ENCODE data around the gene KIF5B.

KIF5B gene

GRCh38 chr10:32004161-32004591 is 52.0 kb downstream of the KIF5B start:
- Histone ChIP-seq H3K9me3 (ENCODE audit: low read length) (no peaks in the 10 kb centered on the region), H3K9ac (ENCODE audit: low read length) (no peak overlapping the region), H4K20me1 (ENCODE audit: insufficient read depth, low read length) (no peaks in the 10 kb centered on the region), H3K9me2 (ENCODE audit: low read depth, low read length) (no peaks in the 10 kb centered on the region), H3K4me3 (ENCODE audit: low read depth, low read length, poor library complexity, severe bottlenecking) (no peak overlapping the region), H3K27me3 (ENCODE audit: insufficient read depth, low read length) (no peaks in the 10 kb centered on the region), H3K79me2 (ENCODE audit: insufficient read depth, low read length) (no peaks in the 10 kb centered on the region), H3K4me1 (ENCODE audit: insufficient read depth, low read length, severe bottlenecking) (no peaks in the 10 kb centered on the region), H3K4me2 (ENCODE audit: low read length) (no peak overlapping the region), H2AFZ (ENCODE audit: low read length) (no peak overlapping the region), H3K27ac (ENCODE audit: low read depth, low read length, poor library complexity, severe bottlenecking) (no peak overlapping the region), H3F3A (ENCODE audit: insufficient read depth, low read length) (no peaks in the 10 kb centered on the region), H3K36me3 (ENCODE audit: insufficient read depth, low read length) (peaks cover 6% of the 10 kb centered on the region; the same call in 1 of the 2 replicates)
- no peak for TF ChIP-seq EZH2 (IDR thresholded peaks at IDR 0.05; ENCODE audit: borderline replicate concordance, low read length)
- TF ChIP-seq, protein P1, sequence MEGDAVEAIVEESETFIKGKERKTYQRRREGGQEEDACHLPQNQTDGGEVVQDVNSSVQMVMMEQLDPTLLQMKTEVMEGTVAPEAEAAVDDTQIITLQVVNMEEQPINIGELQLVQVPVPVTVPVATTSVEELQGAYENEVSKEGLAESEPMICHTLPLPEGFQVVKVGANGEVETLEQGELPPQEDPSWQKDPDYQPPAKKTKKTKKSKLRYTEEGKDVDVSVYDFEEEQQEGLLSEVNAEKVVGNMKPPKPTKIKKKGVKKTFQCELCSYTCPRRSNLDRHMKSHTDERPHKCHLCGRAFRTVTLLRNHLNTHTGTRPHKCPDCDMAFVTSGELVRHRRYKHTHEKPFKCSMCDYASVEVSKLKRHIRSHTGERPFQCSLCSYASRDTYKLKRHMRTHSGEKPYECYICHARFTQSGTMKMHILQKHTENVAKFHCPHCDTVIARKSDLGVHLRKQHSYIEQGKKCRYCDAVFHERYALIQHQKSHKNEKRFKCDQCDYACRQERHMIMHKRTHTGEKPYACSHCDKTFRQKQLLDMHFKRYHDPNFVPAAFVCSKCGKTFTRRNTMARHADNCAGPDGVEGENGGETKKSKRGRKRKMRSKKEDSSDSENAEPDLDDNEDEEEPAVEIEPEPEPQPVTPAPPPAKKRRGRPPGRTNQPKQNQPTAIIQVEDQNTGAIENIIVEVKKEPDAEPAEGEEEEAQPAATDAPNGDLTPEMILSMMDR (IDR thresholded peaks at IDR 0.05; ENCODE audit: low read length), result no peak

DNA sequence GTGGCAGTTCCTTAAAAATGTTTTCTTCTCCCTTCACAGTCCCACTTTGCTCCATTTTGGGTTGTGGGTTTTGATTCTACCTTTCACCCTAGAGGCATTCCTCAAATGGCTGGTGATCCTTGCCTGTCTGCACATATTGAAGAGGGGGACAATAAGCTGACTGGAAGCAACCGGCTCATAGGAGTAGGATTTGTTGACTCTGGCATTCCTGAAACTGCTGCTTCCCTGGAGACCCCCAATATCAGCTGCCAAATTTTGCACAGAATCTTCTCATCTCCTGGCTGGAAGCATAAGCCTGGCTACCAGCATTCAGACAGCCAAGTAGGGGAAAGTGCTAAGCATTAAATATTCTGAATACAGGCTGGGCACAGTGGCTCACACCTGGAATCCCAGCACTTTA is 53.7 kb downstream of the KIF5B start:
- Histone ChIP-seq H3K9me3 (ENCODE audit: low read length) (no peaks in the 10 kb centered on the region), H3K4me2 (ENCODE audit: low read length) (no peak overlapping the region), H2AFZ (ENCODE audit: low read length) (no peak overlapping the region), H3K27me3 (ENCODE audit: insufficient read depth, low read length) (no peaks in the 10 kb centered on the region), H3F3A (ENCODE audit: insufficient read depth, low read length) (no peaks in the 10 kb centered on the region), H4K20me1 (ENCODE audit: insufficient read depth, low read length) (no peaks in the 10 kb centered on the region), H3K4me1 (ENCODE audit: insufficient read depth, low read length, severe bottlenecking) (no peaks in the 10 kb centered on the region), H3K79me2 (ENCODE audit: insufficient read depth, low read length) (no peaks in the 10 kb centered on the region), H3K36me3 (ENCODE audit: insufficient read depth, low read length) (no peaks in the 10 kb centered on the region), H3K4me3 (ENCODE audit: low read depth, low read length, poor library complexity, severe bottlenecking) (no peak overlapping the region), H3K27ac (ENCODE audit: low read depth, low read length, poor library complexity, severe bottlenecking) (no peak overlapping the region), H3K9me2 (ENCODE audit: low read depth, low read length) (no peaks in the 10 kb centered on the region), H3K9ac (ENCODE audit: low read length) (no peak overlapping the region)
- TF ChIP-seq, protein P1 (IDR thresholded peaks at IDR 0.05; ENCODE audit: low read length), result no peak
- TF ChIP-seq EZH2 (IDR thresholded peaks at IDR 0.05; ENCODE audit: borderline replicate concordance, low read length), result no peak

GRCh38 chr10:32000937-32001336 is 55.3 kb downstream of the KIF5B start:
- H3K9ac ChIP-seq (ENCODE audit: low read length), result no peak overlapping the region
- H3K27me3 ChIP-seq (ENCODE audit: insufficient read depth, low read length), result no peaks in the 10 kb centered on the region
- H3K9me2 ChIP-seq (ENCODE audit: low read depth, low read length), result no peaks in the 10 kb centered on the region
- H2AFZ ChIP-seq (ENCODE audit: low read length), result no peak overlapping the region
- no peaks in the 10 kb centered on the region for H3K36me3 ChIP-seq (ENCODE audit: insufficient read depth, low read length)
- H3K4me3 ChIP-seq (ENCODE audit: low read depth, low read length, poor library complexity, severe bottlenecking), result no peak overlapping the region
- H3K79me2 ChIP-seq (ENCODE audit: insufficient read depth, low read length), result no peaks in the 10 kb centered on the region
- H3K27ac ChIP-seq (ENCODE audit: low read depth, low read length, poor library complexity, severe bottlenecking), result no peak overlapping the region
- H3K4me2 ChIP-seq (ENCODE audit: low read length), result no peak overlapping the region
- H3K4me1 ChIP-seq (ENCODE audit: insufficient read depth, low read length, severe bottlenecking), result no peaks in the 10 kb centered on the region
- H3F3A ChIP-seq (ENCODE audit: insufficient read depth, low read length), result no peaks in the 10 kb centered on the region
- TF ChIP-seq, protein P1 (IDR thresholded peaks at IDR 0.05; ENCODE audit: low read length), result no peak
- no peak for TF ChIP-seq EZH2 (IDR thresholded peaks at IDR 0.05; ENCODE audit: borderline replicate concordance, low read length)
- no peaks in the 10 kb centered on the region for H3K9me3 ChIP-seq (ENCODE audit: low read length)
- no peaks in the 10 kb centered on the region for H4K20me1 ChIP-seq (ENCODE audit: insufficient read depth, low read length)

Measured in OCI-LY1 (cell line).